Natural killer cell (primary cell): ENCODE data around the gene LRCH1. TPM values are rescaled to one million over a fixed set of nuclear protein-coding genes. Genes with fewer than 3 reads are reported as not detected.
A peak's percentile ranks its signal among the peaks of the same experiment; 100 is the strongest.

Experiments
- ATAC-seq, 3 donors: fragments of 150-1000 bp in 2 of 3; fragments of 200-7000 bp in 1 of 3; cut with Tn5 transposase; 1 replicate in 1 of 3; 2 replicates in 2 of 3; pipeline ENCODE4 v1.10.0; 2021; ENCODE audit warnings: mild to moderate bottlenecking in 2 of 3, moderate library complexity in 2 of 3
- DNase-seq, 2 donors: peaks; one replicate each; pipeline versions ENCODE4 v3.0.0 to v3.0.0-alpha.2; 2013 to 2021; ENCODE audit warnings: mixed read lengths in 1 of 2
- H3K27ac ChIP-seq: one replicate; pipeline ENCODE4 v1.5.1; 2013; ENCODE audit warnings: mild to moderate bottlenecking, low read length
- H3K27me3 ChIP-seq: one replicate; pipeline ENCODE4 v1.6.1; 2013; ENCODE audit warnings: low read length; ENCODE audit not compliant: control insufficient read depth, insufficient read depth
- H3K36me3 ChIP-seq: one replicate; pipeline ENCODE4 v1.6.1; 2013; ENCODE audit warnings: low read length; ENCODE audit not compliant: control insufficient read depth, insufficient read depth
- H3K4me1 ChIP-seq: one replicate; pipeline ENCODE4 v1.6.1; 2013; ENCODE audit warnings: low read length; ENCODE audit not compliant: control insufficient read depth, insufficient read depth
- H3K4me3 ChIP-seq: one replicate; pipeline ENCODE4 v1.5.1; 2013; ENCODE audit warnings: low read length
- H3K9me3 ChIP-seq: one replicate; pipeline ENCODE4 v1.6.1; 2013; ENCODE audit warnings: low read length; ENCODE audit not compliant: control insufficient read depth, insufficient read depth
- H3K27ac Mint-ChIP-seq, 2 donors: one replicate each; pipeline ENCODE4 v1.8.0; 2022; ENCODE audit warnings: mild to moderate bottlenecking in 2 of 2, mixed read lengths in 2 of 2, moderate library complexity in 1 of 2
- H3K27me3 Mint-ChIP-seq, 2 donors: one replicate each; pipeline ENCODE4 v1.8.0; 2022; ENCODE audit warnings: low read depth in 2 of 2, mixed read lengths in 2 of 2
- H3K36me3 Mint-ChIP-seq: one replicate; pipeline ENCODE4 v1.8.0; 2022; ENCODE audit warnings: mixed read lengths
- H3K4me1 Mint-ChIP-seq, 2 donors: one replicate each; pipeline ENCODE4 v1.8.0; 2022; ENCODE audit warnings: mixed read lengths in 2 of 2
- H3K4me3 Mint-ChIP-seq: one replicate; pipeline ENCODE4 v1.8.0; 2022; ENCODE audit warnings: mild to moderate bottlenecking, moderate library complexity, mixed read lengths
- H3K9me3 Mint-ChIP-seq, 2 donors: one replicate each; pipeline ENCODE4 v1.8.0; 2022; ENCODE audit warnings: mixed read lengths in 2 of 2
- WGBS: methylation state at CpG from one replicate; pipeline ENCODE4 v1.1.7; 2013; ENCODE audit warnings: missing lambda C conversion rate; ENCODE audit not compliant: insufficient coverage; 5-methylcytosine and 5-hydroxymethylcytosine counted together
- intact Hi-C: fragments of 100-400 bp; cut with micrococcal nuclease; formaldehyde crosslinking; loops from one replicate; pipeline ENCODE4 v1.14.2; 2022
- total RNA-seq, 4 donors: library from RNA; stranded (reverse); fragments of 120-200 nt in 1 of 4; gene quantifications; one replicate each; pipeline versions ENCODE4 v1.2.3 to v1.2.4, GENCODE V29; 2013 to 2022
- TF ChIP-seq, protein P1 (sequence below): fragments of 200-600 bp; IDR thresholded peaks from one replicate; pipeline ENCODE4 v1.8.0; 2022; ENCODE audit warnings: antibody characterized with exemption

Gene LRCH1
- total RNA-seq, 3 donors from 2014 or later (not counting 1 experiment from before 2014, with no cell fraction given), result 23.7 to 32.2 (median 29.6) TPM

DNA sequence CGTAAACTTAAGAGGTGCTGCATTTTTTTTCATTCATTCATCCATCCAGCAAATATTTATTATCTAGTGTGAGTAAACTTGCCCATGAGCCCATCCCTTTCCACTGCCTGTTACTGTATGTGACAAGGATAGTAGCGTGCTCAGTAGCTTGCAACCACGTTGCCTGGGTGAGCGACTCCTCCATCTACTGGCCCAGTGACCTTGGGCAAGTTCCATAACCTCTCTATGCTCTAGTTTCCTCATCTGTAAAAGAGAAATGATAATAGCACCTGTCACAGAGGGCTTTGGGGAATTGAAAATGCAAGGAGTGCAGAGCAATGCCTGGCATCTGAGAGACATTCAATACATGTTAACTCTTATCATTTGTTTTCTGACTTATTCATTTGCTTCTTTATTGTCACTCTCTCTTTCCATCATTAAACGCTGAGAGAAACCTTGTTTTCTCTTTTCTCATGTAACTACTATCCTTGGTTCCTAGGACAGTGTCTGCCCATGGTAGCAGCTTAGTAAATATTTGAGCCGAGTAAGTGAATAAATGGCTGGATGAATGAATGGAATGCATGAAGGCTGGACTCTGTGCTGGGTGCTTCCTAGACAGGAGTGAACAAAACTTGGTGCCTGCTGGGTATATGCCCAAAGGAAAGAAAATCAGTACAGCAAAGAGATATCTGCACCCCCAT, 19.9 kb downstream of the LRCH1 start:
- H3K4me1 ChIP-seq, result peaks cover 10% of the 10 kb centered on the region
- H3K4me3 ChIP-seq, result no peak overlapping the region
- Mint-ChIP-seq H3K4me1 (peaks cover 58 to 62% of the 10 kb centered on the region in 2 donors), H3K36me3 (no peaks in the 10 kb centered on the region), H3K27ac (no peak overlapping the region), H3K4me3 (no peak overlapping the region), H3K27me3 (no peaks in the 10 kb centered on the region), H3K9me3 (no peaks in the 10 kb centered on the region)
- H3K36me3 ChIP-seq, result no peaks in the 10 kb centered on the region
- DNase-seq, result no peak
- 73% methylated on average over 5 of the region's 6 CpGs for WGBS
- H3K27ac ChIP-seq, result no peak overlapping the region
- H3K27me3 ChIP-seq, result no peaks in the 10 kb centered on the region
- TF ChIP-seq, protein P1, sequence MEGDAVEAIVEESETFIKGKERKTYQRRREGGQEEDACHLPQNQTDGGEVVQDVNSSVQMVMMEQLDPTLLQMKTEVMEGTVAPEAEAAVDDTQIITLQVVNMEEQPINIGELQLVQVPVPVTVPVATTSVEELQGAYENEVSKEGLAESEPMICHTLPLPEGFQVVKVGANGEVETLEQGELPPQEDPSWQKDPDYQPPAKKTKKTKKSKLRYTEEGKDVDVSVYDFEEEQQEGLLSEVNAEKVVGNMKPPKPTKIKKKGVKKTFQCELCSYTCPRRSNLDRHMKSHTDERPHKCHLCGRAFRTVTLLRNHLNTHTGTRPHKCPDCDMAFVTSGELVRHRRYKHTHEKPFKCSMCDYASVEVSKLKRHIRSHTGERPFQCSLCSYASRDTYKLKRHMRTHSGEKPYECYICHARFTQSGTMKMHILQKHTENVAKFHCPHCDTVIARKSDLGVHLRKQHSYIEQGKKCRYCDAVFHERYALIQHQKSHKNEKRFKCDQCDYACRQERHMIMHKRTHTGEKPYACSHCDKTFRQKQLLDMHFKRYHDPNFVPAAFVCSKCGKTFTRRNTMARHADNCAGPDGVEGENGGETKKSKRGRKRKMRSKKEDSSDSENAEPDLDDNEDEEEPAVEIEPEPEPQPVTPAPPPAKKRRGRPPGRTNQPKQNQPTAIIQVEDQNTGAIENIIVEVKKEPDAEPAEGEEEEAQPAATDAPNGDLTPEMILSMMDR, result no peak
- ATAC-seq, result no peak
- H3K9me3 ChIP-seq, result no peaks in the 10 kb centered on the region
- intact Hi-C loops, result no loop called here

DNA sequence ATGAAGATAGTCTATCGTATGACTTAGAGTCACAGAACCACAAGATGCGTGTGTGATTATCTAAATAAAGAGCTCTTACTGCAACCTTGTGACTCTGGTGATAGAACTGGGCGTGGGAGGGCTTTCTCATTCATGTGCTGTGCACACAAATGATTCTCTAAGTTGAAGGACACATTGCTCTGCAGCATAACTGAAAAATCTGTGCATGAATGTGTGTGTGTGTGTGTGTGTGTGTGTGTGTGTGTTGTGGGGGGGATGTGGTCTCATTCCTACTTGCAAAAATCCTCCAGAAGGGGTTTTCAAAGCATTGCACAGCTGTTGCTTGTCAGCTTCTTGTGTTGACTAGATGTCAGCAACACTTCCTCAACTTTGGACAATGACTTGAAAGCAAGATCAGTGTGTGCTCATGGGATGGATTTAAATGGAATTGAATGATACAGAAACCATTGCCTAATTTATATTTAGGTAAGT, 22.4 kb downstream of the LRCH1 start:
- WGBS, result 68% methylated on average over 3 of the region's 3 CpGs
- DNase-seq (no peak), ATAC-seq (no peak)
- Histone ChIP-seq H3K36me3 (no peaks in the 10 kb centered on the region), H3K27me3 (no peaks in the 10 kb centered on the region), H3K4me1 (peaks cover 17% of the 10 kb centered on the region), H3K9me3 (no peaks in the 10 kb centered on the region), H3K27ac (no peak overlapping the region), H3K4me3 (no peak overlapping the region)
- TF ChIP-seq, protein P1, result no peak
- peaks cover 65 to 70% of the 10 kb centered on the region in 2 donors for H3K4me1 Mint-ChIP-seq
- no peaks in the 10 kb centered on the region for H3K27me3 Mint-ChIP-seq
- intact Hi-C loops, result no loop called here
- H3K4me3 Mint-ChIP-seq, result no peak overlapping the region
- no peaks in the 10 kb centered on the region for H3K9me3 Mint-ChIP-seq
- H3K36me3 Mint-ChIP-seq, result no peaks in the 10 kb centered on the region
- peak overlapping the region in 1 of 2 donors; percentile 23 for H3K27ac Mint-ChIP-seq

DNA sequence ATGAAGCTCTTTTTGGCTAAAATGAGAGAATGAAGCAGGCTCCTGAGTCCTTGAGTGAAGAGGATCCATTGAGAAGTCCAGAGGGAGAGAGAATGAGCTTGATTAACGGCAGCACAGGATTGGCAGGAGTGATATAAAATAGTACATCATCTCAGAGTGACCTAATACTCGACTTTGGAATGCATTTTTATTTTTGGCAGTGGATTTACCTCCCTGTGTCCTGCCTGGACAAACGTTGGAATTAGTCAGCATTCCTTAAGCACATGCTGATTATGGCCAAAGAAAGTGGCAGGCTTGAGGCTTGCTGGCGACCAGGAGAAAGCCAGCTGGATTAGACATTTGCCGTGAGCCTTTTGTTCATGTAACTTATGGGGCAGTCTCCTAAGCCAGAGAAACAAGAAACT, 22.9 kb downstream of the LRCH1 start:
- TF ChIP-seq, protein P1, result no peak
- peak overlapping the region in 1 of 2 donors; percentile 23 for H3K27ac Mint-ChIP-seq
- no peaks in the 10 kb centered on the region for H3K9me3 ChIP-seq
- no peaks in the 10 kb centered on the region for H3K27me3 Mint-ChIP-seq
- H3K36me3 ChIP-seq, result no peaks in the 10 kb centered on the region
- DNase-seq (no peak), ATAC-seq (no peak)
- intact Hi-C loops, result no loop called here
- H3K36me3 Mint-ChIP-seq, result no peaks in the 10 kb centered on the region
- H3K27ac ChIP-seq, result no peak overlapping the region
- peaks cover 17% of the 10 kb centered on the region for H3K4me1 ChIP-seq
- 94% methylated on average over 5 of the region's 5 CpGs for WGBS
- H3K4me1 Mint-ChIP-seq, result peaks cover 67 to 68% of the 10 kb centered on the region in 2 donors
- no peak overlapping the region for H3K4me3 ChIP-seq
- no peak overlapping the region for H3K4me3 Mint-ChIP-seq
- H3K27me3 ChIP-seq, result no peaks in the 10 kb centered on the region
- no peaks in the 10 kb centered on the region for H3K9me3 Mint-ChIP-seq

DNA sequence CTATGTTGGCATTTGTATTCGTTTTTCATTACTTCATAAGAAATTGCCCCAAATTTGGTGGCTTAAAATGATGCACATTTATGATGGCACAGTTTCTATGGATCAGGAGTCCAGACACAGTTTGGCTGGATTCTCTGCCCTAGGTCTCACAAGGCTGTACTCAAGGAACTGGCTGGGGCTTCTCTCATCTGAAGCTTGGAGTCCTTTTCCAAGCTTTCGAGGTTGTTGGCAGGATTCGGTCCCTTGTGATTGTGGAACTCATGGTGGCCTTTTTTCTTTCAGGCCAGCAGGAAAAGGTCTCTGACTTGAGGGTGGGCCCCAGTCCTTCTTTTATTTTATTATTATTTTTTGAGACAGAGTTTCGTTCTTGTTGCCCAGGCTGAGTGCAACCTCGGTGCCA, 23.8 kb downstream of the LRCH1 start:
- Mint-ChIP-seq H3K4me3 (no peak overlapping the region), H3K4me1 (peaks cover 58% of the 10 kb centered on the region in 2 donors), H3K27me3 (no peaks in the 10 kb centered on the region), H3K27ac (no peak overlapping the region), H3K9me3 (no peaks in the 10 kb centered on the region), H3K36me3 (no peaks in the 10 kb centered on the region)
- H3K27me3 ChIP-seq, result no peaks in the 10 kb centered on the region
- no peaks in the 10 kb centered on the region for H3K9me3 ChIP-seq
- TF ChIP-seq, protein P1, result no peak
- 96% methylated on average over 5 of the region's 5 CpGs for WGBS
- no peaks in the 10 kb centered on the region for H3K36me3 ChIP-seq
- H3K27ac ChIP-seq, result no peak overlapping the region
- H3K4me3 ChIP-seq, result no peak overlapping the region
- intact Hi-C loops, result no loop called here
- DNase-seq, result no peak
- H3K4me1 ChIP-seq, result peaks cover 14% of the 10 kb centered on the region
- no peak for ATAC-seq
